K562 (cell line): Measurements from ENCODE around the gene PLEKHG3. TPM values are rescaled to one million over a fixed set of nuclear protein-coding genes. Genes with fewer than 3 reads are reported as not detected.

ENCODE experiments used
- ATAC-seq: fragments of 200-7000 bp; cut with Tn5 transposase; 3 replicates; pipeline ENCODE4 v1.9.1; 2020; ENCODE audit warnings: moderate library complexity
- BruUV-seq: library from RNA; stranded (reverse); fragments of 400-500 nt; replicated peaks from 2 replicates; lab custom pipeline; 2021; lab: Mats Ljungman, UMichigan
- CTCF ChIA-PET: fragments of 300-600 bp; formaldehyde crosslinking; extraction: SDS; loops from one replicate; lab custom pipeline; 2021; ENCODE audit warnings: low intra/inter-chr PET ratio; lab: Yijun Ruan, JAX
- POLR2A ChIA-PET: fragments of 300-600, 350-650 bp; sonication (Branson Sonifier 250); formaldehyde crosslinking; extraction: SDS; loops from one replicate; lab custom pipeline; 2021; ENCODE audit warnings: antibody characterized with exemption, inconsistent platforms; lab: Yijun Ruan, JAX
- DNase-seq, 4 experiments: peaks; one replicate each; pipeline versions ENCODE4 v3.0.0 to v3.0.0-alpha.2; 2011 to 2018; ENCODE audit warnings: low spot score in 3 of 4, mixed read lengths in 3 of 4; ENCODE audit errors: extremely low read depth in 1 of 4
- FAIRE-seq: peaks from 2 replicates; lab custom pipeline; 2011; peaks lifted over from hg19 to GRCh38; lab: Jason Lieb, UNC
- H2AFZ ChIP-seq: 2 replicates; pipeline ENCODE4 v1.6.0; 2011; ENCODE audit warnings: low read depth, low read length, control low read depth, inconsistent platforms
- H3K27ac ChIP-seq: fragments of 200-600 bp; 3 replicates; pipeline ENCODE4 v1.8.0; 2011; ENCODE audit warnings: low read depth, mild to moderate bottlenecking, control low read depth, inconsistent platforms, low read length, moderate library complexity, mixed read lengths; ENCODE audit errors: extremely low read depth
- H3K27me3 ChIP-seq, 2 experiments: fragments of 300-600 bp in 1 of 2; 2 replicates in 1 of 2; 3 replicates in 1 of 2; pipeline versions ENCODE4 v1.6.0 to v1.8.0; 2011; ENCODE audit warnings: inconsistent platforms in 2 of 2, low read length in 2 of 2, mild to moderate bottlenecking in 1 of 2, mixed read lengths in 1 of 2, moderate library complexity in 1 of 2; ENCODE audit not compliant: control insufficient read depth in 2 of 2, insufficient read depth in 2 of 2
- H3K36me3 ChIP-seq: fragments of 300-600 bp; 3 replicates; pipeline ENCODE4 v1.8.0; 2011; ENCODE audit warnings: mild to moderate bottlenecking, low read length, inconsistent platforms; ENCODE audit not compliant: control insufficient read depth, insufficient read depth
- H3K4me1 ChIP-seq, 2 experiments: fragments of 200-600 bp in 1 of 2; replicated peaks in 1 of 2; 2 replicates in 1 of 2; 3 replicates in 1 of 2; pipeline versions ENCODE4 v1.5.1 to v1.8.0; 2011; ENCODE audit warnings: inconsistent platforms in 2 of 2, low read length in 2 of 2, mild to moderate bottlenecking in 1 of 2, mixed read lengths in 1 of 2, moderate library complexity in 1 of 2; ENCODE audit not compliant: control insufficient read depth in 2 of 2, insufficient read depth in 2 of 2
- H3K4me2 ChIP-seq: 2 replicates; pipeline ENCODE4 v1.6.1; 2011; ENCODE audit warnings: low read length, control low read depth, inconsistent platforms, mixed read lengths; ENCODE audit not compliant: insufficient read depth
- H3K4me3 ChIP-seq: fragments of 200-600 bp; sonication (generic), shearing (Covaris generic); 2 replicates; pipeline ENCODE4 v1.5.1; 2016; ENCODE audit warnings: control low read depth, inconsistent platforms
- H3K79me2 ChIP-seq: fragments of 200-600 bp; 3 replicates; pipeline ENCODE4 v1.8.0; 2011; ENCODE audit warnings: low read length, inconsistent platforms; ENCODE audit not compliant: control insufficient read depth, insufficient read depth
- H3K9ac ChIP-seq, 2 experiments: 2 replicates each; pipeline versions ENCODE4 v1.6.0 to v1.6.1; 2011; ENCODE audit warnings: low read depth in 2 of 2, low read length in 2 of 2, control low read depth in 1 of 2, inconsistent platforms in 1 of 2, mild to moderate bottlenecking in 1 of 2, mixed read lengths in 1 of 2; ENCODE audit not compliant: insufficient read depth in 1 of 2
- H3K9me1 ChIP-seq: one replicate; pipeline ENCODE4 v1.6.0; 2011; ENCODE audit warnings: inconsistent platforms, mild to moderate bottlenecking, low read length, moderate library complexity; ENCODE audit not compliant: control insufficient read depth, insufficient read depth
- H3K9me3 ChIP-seq: replicated peaks from 2 replicates; pipeline ENCODE4 v1.5.1; 2011; ENCODE audit warnings: low read depth, low read length, inconsistent platforms; ENCODE audit not compliant: control insufficient read depth, insufficient read depth
- H4K20me1 ChIP-seq: replicated peaks from 2 replicates; pipeline ENCODE4 v1.6.1; 2011; ENCODE audit warnings: low read length, inconsistent platforms, mixed read lengths; ENCODE audit not compliant: control insufficient read depth, insufficient read depth
- CBX2 ChIP-seq: fragments of 200-600 bp; sonication (generic); IDR thresholded peaks from one replicate; pipeline ENCODE4 v1.6.1; 2012; ENCODE audit warnings: mild to moderate bottlenecking, low read length, inconsistent platforms; ENCODE audit not compliant: insufficient read depth, poor library complexity, severe bottlenecking
- DIDO1 ChIP-seq: fragments of 450-650 bp; IDR thresholded peaks from 2 replicates; pipeline ENCODE4 v1.6.1; 2016; ENCODE audit warnings: low read depth, missing biosample characterization, missing genetic modification characterization
- ELF1 ChIP-seq: fragments of 200-800 bp; sonication (Bioruptor generic); IDR thresholded peaks from 2 replicates; pipeline ENCODE4 v1.6.1; 2016; ENCODE audit warnings: missing genetic modification characterization, missing compliant biosample characterization
- EWSR1 ChIP-seq: fragments of 450-650 bp; IDR thresholded peaks from 2 replicates; pipeline ENCODE4 v1.6.1; 2018; ENCODE audit warnings: borderline replicate concordance, mild to moderate bottlenecking, low read depth, moderate library complexity; ENCODE audit not compliant: partially characterized antibody
- HDAC2 ChIP-seq: fragments of 450-650 bp; IDR thresholded peaks from 2 replicates; pipeline ENCODE4 v1.6.1; 2016; ENCODE audit warnings: mild to moderate bottlenecking
- POLR2AphosphoS5 ChIP-seq: IDR thresholded peaks from 2 replicates; pipeline ENCODE4 v1.6.1; 2011; ENCODE audit warnings: mild to moderate bottlenecking, low read depth, low read length, moderate library complexity; ENCODE audit not compliant: control insufficient read depth, insufficient read depth
- TAF15 ChIP-seq: fragments of 200-400 bp; formaldehyde crosslinking; IDR thresholded peaks from 2 replicates; pipeline ENCODE4 v1.6.1; 2017; ENCODE audit warnings: mild to moderate bottlenecking, low read depth, low read length, moderate library complexity
- WGBS: fragments of 100-300 bp; shearing (Covaris generic); methylation state at CpG from one replicate; pipeline ENCODE4 v1.1.6; 2016; ENCODE audit warnings: low coverage, mixed read lengths; ENCODE audit not compliant: insufficient coverage; ENCODE audit errors: missing lambda C conversion rate; 5-methylcytosine and 5-hydroxymethylcytosine counted together
- in situ Hi-C: fragments of 300-500 bp; cut with MboI; formaldehyde crosslinking; loops from 4 replicates; pipeline ENCODE4 v1.15.0; 2018; ENCODE audit warnings: inconsistent platforms, mixed read lengths
- intact Hi-C: fragments of 100-400 bp; cut with micrococcal nuclease; formaldehyde crosslinking; loops from 2 replicates; pipeline ENCODE4 v1.14.2; 2022
- polyA plus RNA-seq, 8 experiments: library from polyadenylated mRNA; depleted of rRNA in 4 of 8; stranded (reverse) in 5 of 8; unstranded in 3 of 8; fragments of >200 nt; fragmentation: Nextera tagmentation in 2 of 8; fragmentation: Illumina TruSeq in 1 of 8; extraction: Ambion mirVana in 2 of 8; extraction: Trizol in 1 of 8; gene quantifications; 2 replicates each; pipeline versions ENCODE4 v1.2.1 to v1.2.3, GENCODE V29; 2011 to 2014; ENCODE audit warnings: inconsistent platforms in 1 of 8, missing spikeins in 1 of 8
- total RNA-seq, 7 experiments: library from RNA; depleted of rRNA in 6 of 7; stranded (reverse); fragments of >200 nt in 6 of 7; fragmentation: Illumina TruSeq in 2 of 7; extraction: Trizol in 2 of 7; gene quantifications; 2 replicates each; pipeline versions ENCODE4 v1.2.1 to v1.2.3, GENCODE V29; 2011 to 2021; ENCODE audit warnings: low replicate concordance in 1 of 7

Gene PLEKHG3
- total and polyA plus RNA-seq, 9 of the 15 experiments (the other 6 are each of a cell fraction or from before 2014, with no cell fraction given), result 0.04 to 0.16 TPM; not detected in 7

- Histone ChIP-seq H3K4me1 (no peaks in the 10 kb centered on the region), H3K79me2 (no peaks in the 10 kb centered on the region), H3K9me3 (no peaks in the 10 kb centered on the region), H3K27me3 (peaks cover 4 to 9% of the 10 kb centered on the region in 2 experiments; a peak in 3 of 5 replicates), H3K9ac (no peak overlapping the region), H2AFZ (no peak overlapping the region), H3K9me1 (no peaks in the 10 kb centered on the region), H3K36me3 (no peaks in the 10 kb centered on the region), H3K27ac (no peak overlapping the region), H4K20me1 (no peaks in the 10 kb centered on the region; the same call in 1 of the 2 replicates), H3K4me2 (no peak overlapping the region), H3K4me3 (no peak overlapping the region)
- ChIA-PET CTCF (no interaction called here), POLR2A (interaction anchor here (0.7 kb wide), 1 partner anchor 67 kb away, joined by 3 read pairs; no protein-coding TSS in a partner anchor)
- no TSS peak for BruUV-seq
- 22% methylated on average over 8 of the region's 10 CpGs for WGBS
- in situ Hi-C loops (no loop called here), intact Hi-C loops (no loop called here)
- FAIRE-seq (no peak), ATAC-seq (no peak), DNase-seq (no peak)
- TF ChIP-seq DIDO1 (tag) (no peak), HDAC2 (no peak), EWSR1 (no peak), TAF15 (no peak), POLR2AphosphoS5 (no peak), CBX2 (no peak), ELF1 (no peak)
Observed at GRCh38 chr14:64654901-64655300, 49.3 kb upstream of the PLEKHG3 start.
